ENCODE data around the gene KRT2. TPM values are rescaled to one million over a fixed set of nuclear protein-coding genes. Genes with fewer than 3 reads are reported as not detected.

KRT2 gene
- total RNA-seq, 4 donors from 2014 or later: 357 to 1,953 (median 1,221) TPM

- TF ChIP-seq POLR2A (IDR thresholded peaks at IDR 0.05) (no peak), EP300 (IDR thresholded peaks at IDR 0.05) (no peak), CTCF (IDR thresholded peaks at IDR 0.05) (no peak), POLR2AphosphoS5 (IDR thresholded peaks at IDR 0.05) (no peak)
- DNase-seq (ENCODE audit: low spot score in 2 of 2): no peak
- 56% methylated on average over 3 of the region's 3 CpGs for WGBS
- Histone ChIP-seq H3K27me3 (peaks cover 33% of the 10 kb centered on the region), H3K4me3 (no peak overlapping the region), H3K27ac (no peak overlapping the region), H3K9me3 (no peaks in the 10 kb centered on the region), H3K36me3 (no peaks in the 10 kb centered on the region), H3K4me1 (peaks cover 4% of the 10 kb centered on the region)
Measured at GRCh38 chr12:52606096-52606495, 45.9 kb downstream of the KRT2 start.

GRCh38 chr12:52605542-52605941 is 46.5 kb downstream of the KRT2 start:
- DNase-seq (ENCODE audit: low spot score in 2 of 2): no peak
- Histone ChIP-seq H3K4me1 (peaks cover 5% of the 10 kb centered on the region), H3K27ac (no peak overlapping the region), H3K4me3 (no peak overlapping the region), H3K9me3 (no peaks in the 10 kb centered on the region), H3K36me3 (no peaks in the 10 kb centered on the region), H3K27me3 (peaks cover 33% of the 10 kb centered on the region)
- no peak for TF ChIP-seq POLR2A (IDR thresholded peaks at IDR 0.05)
- no peak for TF ChIP-seq POLR2AphosphoS5 (IDR thresholded peaks at IDR 0.05)
- no peak for TF ChIP-seq CTCF (IDR thresholded peaks at IDR 0.05)
- TF ChIP-seq EP300 (IDR thresholded peaks at IDR 0.05): no peak
- WGBS: 74% methylated on average over 1 of the region's 1 CpG

- Histone ChIP-seq H3K27ac (no peak overlapping the region), H3K4me3 (no peak overlapping the region), H3K27me3 (peaks cover 31% of the 10 kb centered on the region), H3K9me3 (no peaks in the 10 kb centered on the region), H3K36me3 (no peaks in the 10 kb centered on the region), H3K4me1 (peaks cover 5% of the 10 kb centered on the region)
- no peak for DNase-seq (ENCODE audit: low spot score in 2 of 2)
- TF ChIP-seq EP300 (IDR thresholded peaks at IDR 0.05): no peak
Measured at GRCh38 chr12:52604859-52605258, 47.2 kb downstream of the KRT2 start.

- TF ChIP-seq EP300 (IDR thresholded peaks at IDR 0.05): no peak
- no peak for TF ChIP-seq CTCF (IDR thresholded peaks at IDR 0.05)
- no peak for TF ChIP-seq POLR2A (IDR thresholded peaks at IDR 0.05)
- TF ChIP-seq POLR2AphosphoS5 (IDR thresholded peaks at IDR 0.05): no peak
- Histone ChIP-seq H3K4me1 (peaks cover 5% of the 10 kb centered on the region), H3K36me3 (no peaks in the 10 kb centered on the region), H3K4me3 (no peak overlapping the region), H3K27me3 (peaks cover 42% of the 10 kb centered on the region), H3K9me3 (no peaks in the 10 kb centered on the region), H3K27ac (no peak overlapping the region)
- DNase-seq (ENCODE audit: low spot score in 2 of 2): no peak
- WGBS: 95% methylated on average over 2 of the region's 2 CpGs
Measured at GRCh38 chr12:52603314-52603713, 48.7 kb downstream of the KRT2 start.

- DNase-seq (ENCODE audit: low spot score in 2 of 2): no peak
- no peaks in the 10 kb centered on the region for H3K36me3 ChIP-seq
- TF ChIP-seq POLR2A (IDR thresholded peaks at IDR 0.05) (no peak), EP300 (IDR thresholded peaks at IDR 0.05) (no peak), POLR2AphosphoS5 (IDR thresholded peaks at IDR 0.05) (no peak), CTCF (IDR thresholded peaks at IDR 0.05) (no peak)
- 91% methylated on average over 5 of the region's 5 CpGs for WGBS
- no peak overlapping the region for H3K27ac ChIP-seq
- no peak overlapping the region for H3K4me3 ChIP-seq
- H3K27me3 ChIP-seq: peaks cover 42% of the 10 kb centered on the region
- H3K4me1 ChIP-seq: peaks cover 5% of the 10 kb centered on the region
- H3K9me3 ChIP-seq: no peaks in the 10 kb centered on the region
Measured at GRCh38 chr12:52602552-52602951, 49.5 kb downstream of the KRT2 start.

- no peaks in the 10 kb centered on the region for H3K36me3 ChIP-seq
- no peak for TF ChIP-seq EP300 (IDR thresholded peaks at IDR 0.05)
- no peak for TF ChIP-seq CTCF (IDR thresholded peaks at IDR 0.05)
- TF ChIP-seq POLR2A (IDR thresholded peaks at IDR 0.05): no peak
- no peak for TF ChIP-seq POLR2AphosphoS5 (IDR thresholded peaks at IDR 0.05)
- 91% methylated on average over 4 of the region's 4 CpGs for WGBS
- no peaks in the 10 kb centered on the region for H3K9me3 ChIP-seq
- DNase-seq (ENCODE audit: low spot score in 2 of 2): no peak
- H3K27ac ChIP-seq: no peak overlapping the region
- no peak overlapping the region for H3K4me3 ChIP-seq
- peaks cover 42% of the 10 kb centered on the region for H3K27me3 ChIP-seq
- peaks cover 5% of the 10 kb centered on the region for H3K4me1 ChIP-seq
Measured at GRCh38 chr12:52601671-52602070, 50.3 kb downstream of the KRT2 start.
